PC-9 (cell line): ENCODE measurements around the gene GAB2. TPM values are rescaled to one million over a fixed set of nuclear protein-coding genes. Genes with fewer than 3 reads are reported as not detected.

Experiments used
- BruUV-seq: library from RNA; stranded (reverse); fragments of 400-500 nt; replicated peaks from 2 replicates; lab custom pipeline; 2021; lab: Mats Ljungman, UMichigan
- CTCF ChIA-PET: fragments of 300-600 bp; sonication (Branson Sonifier 250); formaldehyde crosslinking; loops from one replicate; lab custom pipeline; 2022; ENCODE audit warnings: antibody characterized with exemption; lab: Charles Lee
- POLR2A ChIA-PET: fragments of 300-600 bp; sonication (Branson Sonifier 250); formaldehyde crosslinking; loops from one replicate; lab custom pipeline; 2022; ENCODE audit warnings: antibody characterized with exemption; ENCODE audit not compliant: unreplicated experiment; lab: Charles Lee
- DNase-seq, 2 experiments: peaks; one replicate each; pipeline versions ENCODE4 v3.0.0 to v3.0.0-alpha.2; 2015 to 2022; ENCODE audit warnings: mixed read lengths in 1 of 2
- H2AFZ ChIP-seq: fragments of 200-600 bp; sonication (generic); 2 replicates; pipeline ENCODE4 v1.8.1; 2017; ENCODE audit warnings: antibody characterized with exemption
- H3F3A ChIP-seq: fragments of 200-600 bp; sonication (generic); 2 replicates; pipeline ENCODE4 v1.8.1; 2017; ENCODE audit warnings: antibody characterized with exemption, mild to moderate bottlenecking, low read depth; ENCODE audit not compliant: insufficient read depth
- H3K27ac ChIP-seq: fragments of 200-600 bp; sonication (generic); 2 replicates; pipeline ENCODE4 v1.6.1; 2016; ENCODE audit warnings: mixed run types
- H3K27me3 ChIP-seq: fragments of 200-600 bp; sonication (generic); 2 replicates; pipeline ENCODE4 v1.6.1; 2016; ENCODE audit warnings: low read depth, mixed run types; ENCODE audit not compliant: insufficient read depth
- H3K36me3 ChIP-seq: fragments of 200-600 bp; sonication (generic); 2 replicates; pipeline ENCODE4 v1.6.1; 2016; ENCODE audit warnings: low read depth, mixed run types
- H3K4me1 ChIP-seq: fragments of 200-600 bp; sonication (generic); replicated peaks from 2 replicates; pipeline ENCODE4 v1.6.1; 2016; ENCODE audit warnings: mixed run types; ENCODE audit not compliant: insufficient read depth
- H3K4me2 ChIP-seq: fragments of 200-600 bp; sonication (generic); 2 replicates; pipeline ENCODE4 v1.6.1; 2017; ENCODE audit warnings: mixed run types
- H3K4me3 ChIP-seq: fragments of 200-600 bp; sonication (generic); 2 replicates; pipeline ENCODE4 v1.6.1; 2016; ENCODE audit warnings: mixed run types
- H3K79me2 ChIP-seq: fragments of 200-600 bp; sonication (generic); 2 replicates; pipeline ENCODE4 v1.6.1; 2017; ENCODE audit warnings: low read depth, mixed run types
- H3K9me2 ChIP-seq: fragments of 200-600 bp; sonication (generic); 2 replicates; pipeline ENCODE4 v1.8.1; 2017; ENCODE audit warnings: mild to moderate bottlenecking; ENCODE audit not compliant: insufficient read depth
- H3K9me3 ChIP-seq: fragments of 200-600 bp; sonication (generic); 2 replicates; pipeline ENCODE4 v1.8.1; 2016; ENCODE audit warnings: low read depth; ENCODE audit not compliant: insufficient read depth
- H4K20me1 ChIP-seq: fragments of 200-600 bp; sonication (generic); 2 replicates; pipeline ENCODE4 v1.8.1; 2017; ENCODE audit not compliant: insufficient read depth
- EZH2 ChIP-seq: fragments of 200-600 bp; sonication (generic); IDR thresholded peaks from 2 replicates; pipeline ENCODE4 v1.8.0; 2017; ENCODE audit warnings: antibody characterized with exemption, low read depth
- intact Hi-C: fragments of 100-400 bp; cut with micrococcal nuclease; formaldehyde crosslinking; loops from one replicate; pipeline ENCODE4 v1.10.0; 2022; ENCODE audit not compliant: unreplicated experiment
- total RNA-seq: library from RNA; stranded (reverse); gene quantifications from 2 replicates; pipeline ENCODE4 v1.2.3, GENCODE V29; 2021
- TF ChIP-seq, protein P1 (sequence below): fragments of 200-600 bp; sonication (generic); conservative IDR thresholded peaks from 2 replicates; pipeline ENCODE4 v1.6.1; 2017; ENCODE audit warnings: mixed run types, antibody characterized with exemption, mild to moderate bottlenecking, moderate library complexity

Gene GAB2
- total RNA-seq, 1 experiment from 2014 or later: 17.5 TPM

DNA sequence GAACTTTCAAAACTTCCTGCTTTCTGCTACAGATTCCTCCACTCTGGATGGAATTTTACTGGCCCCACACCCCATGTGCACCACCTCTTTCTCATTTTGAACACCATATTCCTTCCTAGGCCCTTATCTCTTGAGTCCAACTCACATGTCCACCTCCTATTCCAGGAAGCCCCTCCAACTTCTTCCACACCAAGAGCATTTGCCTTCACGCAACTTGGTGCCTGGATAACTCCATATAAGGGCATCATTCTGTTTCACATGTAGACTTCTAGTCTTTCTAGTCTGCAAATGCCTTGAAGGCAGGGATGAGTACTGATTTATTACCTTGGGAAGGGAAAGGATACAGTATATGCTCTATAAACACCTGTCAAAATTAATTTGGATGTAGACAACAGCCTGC lies 17.5 kb downstream of the GAB2 start:
- H3K79me2 ChIP-seq: 0 out of 2 replicates have a peak, but pooled peaks cover 4% of the 10 kb centered on the region
- no peaks in the 10 kb centered on the region for H3F3A ChIP-seq
- POLR2A ChIA-PET: no interaction called here
- intact Hi-C loops: no loop called here
- H3K36me3 ChIP-seq: no peaks in the 10 kb centered on the region
- H3K9me2 ChIP-seq: no peaks in the 10 kb centered on the region
- no peak overlapping the region for H3K4me3 ChIP-seq
- no peak overlapping the region for H3K27ac ChIP-seq
- H2AFZ ChIP-seq: no peak overlapping the region
- no peaks in the 10 kb centered on the region for H3K9me3 ChIP-seq
- H3K27me3 ChIP-seq: no peaks in the 10 kb centered on the region
- no peak for TF ChIP-seq EZH2
- no TSS peak for BruUV-seq
- no peak for DNase-seq
- H3K4me2 ChIP-seq: no peak overlapping the region
- CTCF ChIA-PET: no interaction called here
- H3K4me1 ChIP-seq: 0 out of 2 replicates have a peak, but pooled peaks cover 3% of the 10 kb centered on the region
- no peaks in the 10 kb centered on the region for H4K20me1 ChIP-seq

DNA sequence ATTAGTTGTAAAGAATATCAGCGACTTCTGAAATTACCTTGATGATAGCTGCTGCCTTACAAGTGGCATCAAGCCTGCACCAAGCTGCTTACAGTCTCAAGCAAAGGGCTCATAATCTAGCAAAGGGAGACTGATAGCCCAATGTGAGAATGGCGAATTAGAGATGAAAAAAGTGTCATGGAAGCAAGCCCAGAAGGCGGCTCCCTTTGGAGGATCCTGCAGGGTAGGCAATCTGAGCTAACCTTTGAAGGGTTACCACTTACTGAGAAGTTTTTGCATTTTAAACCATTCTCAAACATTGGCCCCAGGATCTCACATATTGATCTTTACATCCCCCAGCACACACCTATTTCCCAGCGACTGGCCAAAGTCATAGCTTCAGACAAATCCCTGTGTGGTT lies 18.5 kb downstream of the GAB2 start:
- ChIA-PET CTCF (no interaction called here), POLR2A (no interaction called here)
- Histone ChIP-seq H3K9me3 (no peaks in the 10 kb centered on the region), H3K4me2 (no peak overlapping the region), H3F3A (no peaks in the 10 kb centered on the region), H2AFZ (no peak overlapping the region), H3K27me3 (no peaks in the 10 kb centered on the region), H3K27ac (no peak overlapping the region), H3K79me2 (no peaks in the 10 kb centered on the region), H3K9me2 (no peaks in the 10 kb centered on the region), H3K36me3 (no peaks in the 10 kb centered on the region), H3K4me3 (no peak overlapping the region), H3K4me1 (0 out of 2 replicates have a peak, but pooled peaks cover 3% of the 10 kb centered on the region), H4K20me1 (no peaks in the 10 kb centered on the region)
- BruUV-seq: no TSS peak
- TF ChIP-seq EZH2: no peak
- TF ChIP-seq, protein P1, sequence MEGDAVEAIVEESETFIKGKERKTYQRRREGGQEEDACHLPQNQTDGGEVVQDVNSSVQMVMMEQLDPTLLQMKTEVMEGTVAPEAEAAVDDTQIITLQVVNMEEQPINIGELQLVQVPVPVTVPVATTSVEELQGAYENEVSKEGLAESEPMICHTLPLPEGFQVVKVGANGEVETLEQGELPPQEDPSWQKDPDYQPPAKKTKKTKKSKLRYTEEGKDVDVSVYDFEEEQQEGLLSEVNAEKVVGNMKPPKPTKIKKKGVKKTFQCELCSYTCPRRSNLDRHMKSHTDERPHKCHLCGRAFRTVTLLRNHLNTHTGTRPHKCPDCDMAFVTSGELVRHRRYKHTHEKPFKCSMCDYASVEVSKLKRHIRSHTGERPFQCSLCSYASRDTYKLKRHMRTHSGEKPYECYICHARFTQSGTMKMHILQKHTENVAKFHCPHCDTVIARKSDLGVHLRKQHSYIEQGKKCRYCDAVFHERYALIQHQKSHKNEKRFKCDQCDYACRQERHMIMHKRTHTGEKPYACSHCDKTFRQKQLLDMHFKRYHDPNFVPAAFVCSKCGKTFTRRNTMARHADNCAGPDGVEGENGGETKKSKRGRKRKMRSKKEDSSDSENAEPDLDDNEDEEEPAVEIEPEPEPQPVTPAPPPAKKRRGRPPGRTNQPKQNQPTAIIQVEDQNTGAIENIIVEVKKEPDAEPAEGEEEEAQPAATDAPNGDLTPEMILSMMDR: no peak
- DNase-seq: no peak
- intact Hi-C loops: no loop called here

DNA sequence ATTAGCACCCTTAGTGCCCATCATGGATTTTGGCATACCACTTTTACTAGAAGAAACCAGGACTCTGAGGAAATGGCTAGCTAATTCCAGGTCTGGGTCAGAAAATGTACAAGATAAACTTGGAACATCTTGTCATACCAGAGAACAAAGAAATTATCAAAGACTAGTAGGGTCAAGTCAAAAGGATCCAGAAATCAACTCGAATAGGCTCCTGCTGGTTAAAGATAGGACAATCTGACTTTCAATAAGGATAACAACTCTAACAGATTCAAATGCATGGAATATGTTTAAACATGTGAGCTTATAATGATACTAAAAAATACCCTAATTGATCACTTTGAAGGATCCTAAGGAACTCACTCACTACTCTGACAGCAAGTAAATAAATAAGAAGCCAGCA lies 18.9 kb downstream of the GAB2 start:
- TF ChIP-seq, protein P1: no peak
- no peak for TF ChIP-seq EZH2
- no peaks in the 10 kb centered on the region for H3K27me3 ChIP-seq
- H3K4me2 ChIP-seq: no peak overlapping the region
- POLR2A ChIA-PET: no interaction called here
- H4K20me1 ChIP-seq: no peaks in the 10 kb centered on the region
- H2AFZ ChIP-seq: no peak overlapping the region
- intact Hi-C loops: no loop called here
- H3K4me1 ChIP-seq: 0 out of 2 replicates have a peak, but pooled peaks cover 3% of the 10 kb centered on the region
- H3K79me2 ChIP-seq: no peaks in the 10 kb centered on the region
- no peaks in the 10 kb centered on the region for H3F3A ChIP-seq
- no peaks in the 10 kb centered on the region for H3K9me3 ChIP-seq
- no TSS peak for BruUV-seq
- H3K9me2 ChIP-seq: no peaks in the 10 kb centered on the region
- no peak for DNase-seq
- CTCF ChIA-PET: no interaction called here
- no peak overlapping the region for H3K27ac ChIP-seq
- H3K4me3 ChIP-seq: no peak overlapping the region
- H3K36me3 ChIP-seq: no peaks in the 10 kb centered on the region

DNA sequence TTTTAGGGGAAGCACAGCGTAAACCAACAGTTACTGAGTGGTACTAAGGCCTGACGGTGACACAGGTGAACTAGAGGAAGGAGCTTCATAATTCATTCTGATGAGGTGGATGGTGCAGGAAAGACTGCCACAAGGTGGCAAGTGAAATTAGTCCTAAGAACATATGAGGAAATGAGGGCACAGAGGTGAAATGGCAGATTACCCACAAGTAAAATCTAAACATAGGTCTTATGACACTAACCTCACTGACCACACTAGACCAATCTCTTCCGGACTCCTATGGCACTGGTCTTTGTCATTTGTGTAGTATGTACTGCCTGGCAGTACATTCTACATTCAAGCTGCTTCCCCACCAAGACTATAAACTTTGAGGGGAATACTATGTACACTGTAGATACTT lies 20.2 kb downstream of the GAB2 start:
- H3K9me2 ChIP-seq: no peaks in the 10 kb centered on the region
- H3K27me3 ChIP-seq: no peaks in the 10 kb centered on the region
- H4K20me1 ChIP-seq: no peaks in the 10 kb centered on the region
- no peak for DNase-seq
- no peak for TF ChIP-seq EZH2
- TF ChIP-seq, protein P1: no peak; the same call in 1 of the 2 replicates
- CTCF ChIA-PET: interaction anchor here (0.6 to 1.2 kb wide), 2 partner anchors 9 to 169 kb away, joined by 3 to 11 read pairs; no protein-coding TSS in a partner anchor
- no peak overlapping the region for H2AFZ ChIP-seq
- H3K79me2 ChIP-seq: no peaks in the 10 kb centered on the region
- H3K27ac ChIP-seq: no peak overlapping the region
- no peaks in the 10 kb centered on the region for H3F3A ChIP-seq
- H3K4me1 ChIP-seq: no peaks in the 10 kb centered on the region
- intact Hi-C loops: no loop called here
- POLR2A ChIA-PET: no interaction called here
- no peaks in the 10 kb centered on the region for H3K9me3 ChIP-seq
- no TSS peak for BruUV-seq
- H3K36me3 ChIP-seq: no peaks in the 10 kb centered on the region
- H3K4me3 ChIP-seq: no peak overlapping the region
- H3K4me2 ChIP-seq: no peak overlapping the region
